ENCODE data around the gene C11orf91. TPM values are rescaled to one million over a fixed set of nuclear protein-coding genes. Genes with fewer than 3 reads are reported as not detected.

Gene C11orf91
- total RNA-seq, 1 experiment from 2014 or later = not detected

- Histone ChIP-seq H2AFZ (no peak overlapping the region), H3K4me1 (replicated peaks; ENCODE audit: insufficient read depth) (no peaks in the 10 kb centered on the region)
These were observed 41.1 kb downstream of the C11orf91 start for GRCh38 chr11:33659370-33660139.

DNA sequence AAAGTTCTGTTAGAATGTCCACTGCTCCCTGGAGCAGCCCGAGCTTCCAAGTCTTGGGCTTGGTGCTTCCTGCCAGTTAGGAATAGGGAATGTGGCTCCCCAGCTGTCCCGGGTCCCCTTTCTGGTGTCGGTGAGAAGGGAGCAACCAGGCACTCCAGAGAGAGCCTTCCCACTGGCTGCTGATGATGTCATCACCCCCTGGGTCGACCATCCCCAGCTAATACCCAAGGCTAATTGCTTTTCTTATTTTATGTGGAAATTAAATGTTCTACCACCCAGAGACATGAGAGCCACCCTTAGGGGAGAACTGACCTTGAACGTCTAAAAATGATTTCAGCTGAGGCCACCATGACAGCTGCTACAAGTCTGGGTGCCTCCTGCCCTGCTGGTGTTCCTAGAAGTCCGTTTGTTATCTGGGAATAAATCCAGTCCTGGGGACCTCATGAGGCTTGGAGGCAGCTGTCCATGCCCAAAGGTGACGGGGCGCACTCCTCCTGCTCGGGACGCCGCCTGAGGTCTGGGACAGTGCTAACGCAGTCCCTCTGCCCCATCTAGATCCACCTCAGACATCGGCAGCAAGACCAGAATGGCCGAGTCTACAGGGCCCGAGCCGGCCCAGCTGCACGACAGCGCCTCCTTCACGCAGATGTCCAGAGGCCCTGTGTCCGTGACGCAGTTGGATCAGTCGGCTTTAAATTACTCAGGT lies 42.3 kb downstream of the C11orf91 start:
- Histone ChIP-seq H2AFZ (no peak overlapping the region), H3K27me3 (ENCODE audit: insufficient read depth, low read depth) (no peaks in the 10 kb centered on the region), H3F3A (ENCODE audit: insufficient read depth, low read depth) (no peaks in the 10 kb centered on the region), H4K20me1 (ENCODE audit: insufficient read depth) (no peaks in the 10 kb centered on the region), H3K9me3 (ENCODE audit: insufficient read depth, low read depth) (no peaks in the 10 kb centered on the region), H3K4me1 (replicated peaks; ENCODE audit: insufficient read depth) (no peaks in the 10 kb centered on the region), H3K4me2 (no peak overlapping the region), H3K79me2 (ENCODE audit: low read depth) (no peaks in the 10 kb centered on the region), H3K4me3 (no peak overlapping the region), H3K9me2 (ENCODE audit: insufficient read depth) (no peaks in the 10 kb centered on the region), H3K36me3 (ENCODE audit: low read depth) (no peaks in the 10 kb centered on the region), H3K27ac (no peak overlapping the region)
- intact Hi-C loops (cut with micrococcal nuclease; ENCODE audit: unreplicated experiment) = no loop called here
- no TSS peak for BruUV-seq (replicated peaks)
- CTCF ChIA-PET = no interaction called here
- POLR2A ChIA-PET (ENCODE audit: unreplicated experiment) = no interaction called here
- TF ChIP-seq EZH2 (IDR thresholded peaks at IDR 0.05; ENCODE audit: low read depth) = no peak
- TF ChIP-seq, protein P1, sequence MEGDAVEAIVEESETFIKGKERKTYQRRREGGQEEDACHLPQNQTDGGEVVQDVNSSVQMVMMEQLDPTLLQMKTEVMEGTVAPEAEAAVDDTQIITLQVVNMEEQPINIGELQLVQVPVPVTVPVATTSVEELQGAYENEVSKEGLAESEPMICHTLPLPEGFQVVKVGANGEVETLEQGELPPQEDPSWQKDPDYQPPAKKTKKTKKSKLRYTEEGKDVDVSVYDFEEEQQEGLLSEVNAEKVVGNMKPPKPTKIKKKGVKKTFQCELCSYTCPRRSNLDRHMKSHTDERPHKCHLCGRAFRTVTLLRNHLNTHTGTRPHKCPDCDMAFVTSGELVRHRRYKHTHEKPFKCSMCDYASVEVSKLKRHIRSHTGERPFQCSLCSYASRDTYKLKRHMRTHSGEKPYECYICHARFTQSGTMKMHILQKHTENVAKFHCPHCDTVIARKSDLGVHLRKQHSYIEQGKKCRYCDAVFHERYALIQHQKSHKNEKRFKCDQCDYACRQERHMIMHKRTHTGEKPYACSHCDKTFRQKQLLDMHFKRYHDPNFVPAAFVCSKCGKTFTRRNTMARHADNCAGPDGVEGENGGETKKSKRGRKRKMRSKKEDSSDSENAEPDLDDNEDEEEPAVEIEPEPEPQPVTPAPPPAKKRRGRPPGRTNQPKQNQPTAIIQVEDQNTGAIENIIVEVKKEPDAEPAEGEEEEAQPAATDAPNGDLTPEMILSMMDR (conservative IDR thresholded peaks at IDR 0.05) = no peak
- no peak for DNase-seq

More at GRCh38 chr11:33659370-33660139, 41.1 kb downstream of the C11orf91 start:
- no peak for TF ChIP-seq EZH2 (IDR thresholded peaks at IDR 0.05; ENCODE audit: low read depth)
- no peak overlapping the region for H3K27ac ChIP-seq
- no peaks in the 10 kb centered on the region for H3F3A ChIP-seq (ENCODE audit: insufficient read depth, low read depth)
- BruUV-seq (replicated peaks) = no TSS peak
- H3K27me3 ChIP-seq (ENCODE audit: insufficient read depth, low read depth) = no peaks in the 10 kb centered on the region
- no peak overlapping the region for H3K4me2 ChIP-seq
- no peaks in the 10 kb centered on the region for H3K9me2 ChIP-seq (ENCODE audit: insufficient read depth)
- intact Hi-C loops (cut with micrococcal nuclease; ENCODE audit: unreplicated experiment) = no loop called here
- no peak overlapping the region for H3K4me3 ChIP-seq
- no peaks in the 10 kb centered on the region for H3K79me2 ChIP-seq (ENCODE audit: low read depth)
- H4K20me1 ChIP-seq (ENCODE audit: insufficient read depth) = no peaks in the 10 kb centered on the region
- no peaks in the 10 kb centered on the region for H3K9me3 ChIP-seq (ENCODE audit: insufficient read depth, low read depth)
- no peak for DNase-seq
- CTCF ChIA-PET = no interaction called here
- H3K36me3 ChIP-seq (ENCODE audit: low read depth) = no peaks in the 10 kb centered on the region
- POLR2A ChIA-PET (ENCODE audit: unreplicated experiment) = no interaction called here

DNA sequence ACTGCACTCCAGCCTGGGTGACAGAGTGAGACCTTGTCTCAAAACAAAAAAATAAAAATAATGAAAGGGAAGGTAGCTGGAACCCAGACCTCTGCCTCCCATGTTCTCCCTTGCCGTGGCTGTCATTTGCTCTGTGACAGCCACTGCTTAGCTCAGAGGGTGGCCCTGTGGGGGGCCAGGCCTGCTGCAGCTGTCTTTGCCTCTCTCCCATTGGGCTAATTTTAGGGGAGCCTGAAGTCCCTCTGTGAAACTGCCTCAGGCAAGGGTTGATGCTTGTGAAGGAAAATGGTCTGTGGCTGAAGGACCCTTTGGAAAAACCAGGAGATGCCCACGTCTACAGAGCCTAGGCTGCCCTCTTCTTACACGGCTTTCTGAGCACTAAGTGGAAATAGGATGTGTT lies 42.9 kb downstream of the C11orf91 start:
- Histone ChIP-seq H3K4me2 (no peak overlapping the region), H3K9me3 (ENCODE audit: insufficient read depth, low read depth) (no peaks in the 10 kb centered on the region), H3K4me3 (no peak overlapping the region), H3K36me3 (ENCODE audit: low read depth) (no peaks in the 10 kb centered on the region), H3F3A (ENCODE audit: insufficient read depth, low read depth) (no peaks in the 10 kb centered on the region), H4K20me1 (ENCODE audit: insufficient read depth) (no peaks in the 10 kb centered on the region), H3K4me1 (replicated peaks; ENCODE audit: insufficient read depth) (no peaks in the 10 kb centered on the region), H3K9me2 (ENCODE audit: insufficient read depth) (no peaks in the 10 kb centered on the region), H3K27me3 (ENCODE audit: insufficient read depth, low read depth) (no peaks in the 10 kb centered on the region), H3K79me2 (ENCODE audit: low read depth) (no peaks in the 10 kb centered on the region), H3K27ac (no peak overlapping the region), H2AFZ (no peak overlapping the region)
- ChIA-PET POLR2A (ENCODE audit: unreplicated experiment) (no interaction called here), CTCF (no interaction called here)
- intact Hi-C loops (cut with micrococcal nuclease; ENCODE audit: unreplicated experiment) = no loop called here
- TF ChIP-seq EZH2 (IDR thresholded peaks at IDR 0.05; ENCODE audit: low read depth) = no peak
- no TSS peak for BruUV-seq (replicated peaks)
- no peak for DNase-seq

DNA sequence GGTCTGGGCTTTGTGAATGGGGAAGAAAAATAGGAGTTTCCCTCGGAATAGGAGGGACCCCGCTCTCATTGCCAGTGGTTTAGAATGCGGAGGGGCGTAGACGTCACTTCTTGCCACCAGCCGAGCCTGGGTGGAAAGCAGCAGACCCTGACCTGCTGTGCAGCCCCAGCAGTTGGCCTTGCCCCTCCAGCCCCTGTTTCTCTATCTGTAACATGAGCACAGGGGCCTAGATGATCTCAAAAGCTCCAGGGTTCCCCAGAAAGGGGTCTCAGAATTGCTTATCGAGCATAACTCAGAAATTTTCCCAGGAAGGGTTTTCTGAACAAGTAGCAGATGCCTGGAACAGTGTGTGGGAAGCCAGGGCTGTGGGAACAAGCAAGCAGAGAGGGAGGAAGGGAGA lies 43.9 kb downstream of the C11orf91 start:
- H2AFZ ChIP-seq = no peak overlapping the region
- no TSS peak for BruUV-seq (replicated peaks)
- POLR2A ChIA-PET (ENCODE audit: unreplicated experiment) = no interaction called here
- no peaks in the 10 kb centered on the region for H3K79me2 ChIP-seq (ENCODE audit: low read depth)
- H3K27me3 ChIP-seq (ENCODE audit: insufficient read depth, low read depth) = no peaks in the 10 kb centered on the region
- H3K4me3 ChIP-seq = no peak overlapping the region
- intact Hi-C loops (cut with micrococcal nuclease; ENCODE audit: unreplicated experiment) = no loop called here
- no peaks in the 10 kb centered on the region for H3F3A ChIP-seq (ENCODE audit: insufficient read depth, low read depth)
- TF ChIP-seq EZH2 (IDR thresholded peaks at IDR 0.05; ENCODE audit: low read depth) = no peak
- TF ChIP-seq, protein P1 (conservative IDR thresholded peaks at IDR 0.05) = no peak
- no peaks in the 10 kb centered on the region for H3K9me3 ChIP-seq (ENCODE audit: insufficient read depth, low read depth)
- DNase-seq = no peak
- H3K9me2 ChIP-seq (ENCODE audit: insufficient read depth) = no peaks in the 10 kb centered on the region
- no peaks in the 10 kb centered on the region for H4K20me1 ChIP-seq (ENCODE audit: insufficient read depth)
- H3K27ac ChIP-seq = no peak overlapping the region
- no peak overlapping the region for H3K4me2 ChIP-seq
- no peaks in the 10 kb centered on the region for H3K4me1 ChIP-seq (replicated peaks; ENCODE audit: insufficient read depth)
- CTCF ChIA-PET = no interaction called here
- no peaks in the 10 kb centered on the region for H3K36me3 ChIP-seq (ENCODE audit: low read depth)
